Stomach (tissue), 9 donors: ENCODE measurements around the gene PNPLA3. TPM values are rescaled to one million over a fixed set of nuclear protein-coding genes. Genes with fewer than 3 reads are reported as not detected.
A peak's percentile ranks its signal among the peaks of the same experiment; 100 is the strongest.

Experiments
- DNase-seq, 2 donors: peaks; one replicate each; pipeline versions ENCODE4 v3.0.0 to v3.0.0-alpha.2; 2013 to 2019
- H3K27ac ChIP-seq, 5 donors: fragments of 200-600 bp in 4 of 5; sonication (generic) in 4 of 5; one replicate each; pipeline ENCODE4 v1.5.1; 2013 to 2019; ENCODE audit warnings: mild to moderate bottlenecking in 1 of 5, moderate library complexity in 1 of 5
- H3K27me3 ChIP-seq, 3 donors: fragments of 200-600 bp; sonication (generic); one replicate each; pipeline ENCODE4 v1.5.1; 2017 to 2019; ENCODE audit warnings: mixed run types in 1 of 3
- H3K36me3 ChIP-seq, 4 donors: fragments of 200-600 bp; sonication (generic); 1 replicate in 3 of 4; 2 replicates in 1 of 4; pipeline ENCODE4 v1.5.1; 2016 to 2019
- H3K4me1 ChIP-seq, 4 donors: fragments of 200-600 bp; sonication (generic); one replicate each; pipeline ENCODE4 v1.5.1; 2016 to 2019
- H3K4me3 ChIP-seq, 4 donors: fragments of 200-600 bp; sonication (generic) in 3 of 4; one replicate each; pipeline ENCODE4 v1.5.1; 2016 to 2019; ENCODE audit warnings: mild to moderate bottlenecking in 1 of 4
- H3K9me3 ChIP-seq, 4 donors: fragments of 200-600 bp; sonication (generic); one replicate each; pipeline ENCODE4 v1.5.1; 2016 to 2019
- EP300 ChIP-seq: sonication (generic); formaldehyde crosslinking; IDR thresholded peaks from one replicate; pipeline ENCODE4 v1.6.1; 2017; ENCODE audit warnings: antibody characterized with exemption
- POLR2A ChIP-seq, 4 donors: fragments of 450-650 bp; IDR thresholded peaks; one replicate each; pipeline ENCODE4 v1.6.1; 2016; ENCODE audit warnings: antibody characterized with exemption in 4 of 4, control low read depth in 2 of 4, mild to moderate bottlenecking in 1 of 4, moderate library complexity in 1 of 4
- POLR2AphosphoS5 ChIP-seq, 3 donors: sonication (generic); formaldehyde crosslinking; IDR thresholded peaks; one replicate each; pipeline ENCODE4 v1.6.1; 2016; ENCODE audit warnings: antibody characterized with exemption in 3 of 3
- WGBS, 5 donors: extraction: QIAGEN DNeasy Blood & Tissue Kit in 3 of 5; methylation state at CpG; one replicate each; pipeline versions ENCODE4 v1.1.5 to v1.1.7; 2013 to 2018; 5-methylcytosine and 5-hydroxymethylcytosine counted together
- intact Hi-C: fragments of 100-400 bp; cut with DNase I; formaldehyde crosslinking; loops from one replicate; pipeline ENCODE4 v1.15.1; 2023; ENCODE audit warnings: low total_unique reads
- polyA plus RNA-seq, 3 donors: library from polyadenylated mRNA; stranded (reverse); fragments of 200-250 nt; gene quantifications; one replicate each; pipeline ENCODE4 v1.2.3, GENCODE V29; 2013
- total RNA-seq, 5 donors: library from RNA; depleted of rRNA; stranded (reverse); fragments of >200 nt; gene quantifications; one replicate each; pipeline versions ENCODE4 v1.1.0 to v1.2.3, GENCODE V29; 2014 to 2016
- TF ChIP-seq, protein P1 (sequence below), 7 experiments: fragments of 450-650 bp in 4 of 7; fragments of 200-600 bp in 3 of 7; sonication (generic) in 3 of 7; IDR thresholded peaks; one replicate each; pipeline ENCODE4 v1.5.1; 2016 to 2019; ENCODE audit warnings: antibody characterized with exemption in 7 of 7, control low read depth in 2 of 7, mild to moderate bottlenecking in 1 of 7
- donor health status: healthy with polysubstance abuse.
- donor health status: Bipolar disorder and iron deficiency.
- donor health status: healthy.

The PNPLA3 gene
- total and polyA plus RNA-seq, 8 donors, result 0.12 to 0.73 (median 0.47) TPM; not detected in 4

DNA sequence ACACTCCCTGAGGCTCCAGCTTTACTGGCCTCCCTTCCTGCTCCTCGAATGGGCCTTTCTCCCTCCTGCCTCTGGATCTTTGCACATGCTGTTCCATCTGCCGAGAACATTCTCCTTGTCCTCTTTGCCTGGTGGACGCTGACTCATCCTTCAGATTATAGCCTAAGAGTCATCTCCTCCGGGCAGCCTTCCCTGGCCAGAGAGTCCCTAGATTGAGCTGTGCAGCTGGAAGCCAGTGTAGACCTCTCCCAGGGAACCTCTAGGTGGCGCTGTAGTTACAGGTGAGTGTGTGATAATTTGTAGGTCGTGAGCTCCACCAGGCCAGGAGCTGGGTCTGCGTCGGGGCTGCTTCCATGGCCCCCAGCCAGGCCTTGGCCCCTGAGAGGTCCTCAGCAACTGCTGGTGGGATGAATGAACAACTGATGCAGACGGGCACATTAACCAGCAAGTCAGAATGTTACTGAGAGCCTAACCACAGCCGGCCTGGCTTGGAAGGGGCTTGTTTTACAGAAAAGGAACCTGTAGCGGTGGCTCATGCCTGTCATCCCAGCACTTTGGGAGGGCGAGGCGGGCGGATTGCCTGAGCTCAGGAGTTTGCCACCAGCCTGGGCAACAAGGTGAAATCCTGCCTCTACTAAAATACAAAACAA is 40.5 kb upstream of the PNPLA3 start:
- no peaks in the 10 kb centered on the region for H3K4me1 ChIP-seq
- TF ChIP-seq POLR2A (IDR thresholded peaks at IDR 0.05), result no peak
- TF ChIP-seq, protein P1, sequence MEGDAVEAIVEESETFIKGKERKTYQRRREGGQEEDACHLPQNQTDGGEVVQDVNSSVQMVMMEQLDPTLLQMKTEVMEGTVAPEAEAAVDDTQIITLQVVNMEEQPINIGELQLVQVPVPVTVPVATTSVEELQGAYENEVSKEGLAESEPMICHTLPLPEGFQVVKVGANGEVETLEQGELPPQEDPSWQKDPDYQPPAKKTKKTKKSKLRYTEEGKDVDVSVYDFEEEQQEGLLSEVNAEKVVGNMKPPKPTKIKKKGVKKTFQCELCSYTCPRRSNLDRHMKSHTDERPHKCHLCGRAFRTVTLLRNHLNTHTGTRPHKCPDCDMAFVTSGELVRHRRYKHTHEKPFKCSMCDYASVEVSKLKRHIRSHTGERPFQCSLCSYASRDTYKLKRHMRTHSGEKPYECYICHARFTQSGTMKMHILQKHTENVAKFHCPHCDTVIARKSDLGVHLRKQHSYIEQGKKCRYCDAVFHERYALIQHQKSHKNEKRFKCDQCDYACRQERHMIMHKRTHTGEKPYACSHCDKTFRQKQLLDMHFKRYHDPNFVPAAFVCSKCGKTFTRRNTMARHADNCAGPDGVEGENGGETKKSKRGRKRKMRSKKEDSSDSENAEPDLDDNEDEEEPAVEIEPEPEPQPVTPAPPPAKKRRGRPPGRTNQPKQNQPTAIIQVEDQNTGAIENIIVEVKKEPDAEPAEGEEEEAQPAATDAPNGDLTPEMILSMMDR (IDR thresholded peaks at IDR 0.05), result peak in 3 of 7 experiments; percentile 28 to 34 (median 31)
- no peak overlapping the region for H3K4me3 ChIP-seq
- DNase-seq, result peak; percentile 37 to 81
- 36 to 45% (median 40%) methylated on average over 10 to 14 of the region's 14 CpGs for WGBS, 5 donors
- intact Hi-C loops, result no loop called here
- H3K36me3 ChIP-seq, result no peaks in the 10 kb centered on the region
- no peaks in the 10 kb centered on the region for H3K9me3 ChIP-seq
- no peak overlapping the region for H3K27ac ChIP-seq
- peaks cover 0 to 88% (median 15%) of the 10 kb centered on the region in 3 donors for H3K27me3 ChIP-seq

DNA sequence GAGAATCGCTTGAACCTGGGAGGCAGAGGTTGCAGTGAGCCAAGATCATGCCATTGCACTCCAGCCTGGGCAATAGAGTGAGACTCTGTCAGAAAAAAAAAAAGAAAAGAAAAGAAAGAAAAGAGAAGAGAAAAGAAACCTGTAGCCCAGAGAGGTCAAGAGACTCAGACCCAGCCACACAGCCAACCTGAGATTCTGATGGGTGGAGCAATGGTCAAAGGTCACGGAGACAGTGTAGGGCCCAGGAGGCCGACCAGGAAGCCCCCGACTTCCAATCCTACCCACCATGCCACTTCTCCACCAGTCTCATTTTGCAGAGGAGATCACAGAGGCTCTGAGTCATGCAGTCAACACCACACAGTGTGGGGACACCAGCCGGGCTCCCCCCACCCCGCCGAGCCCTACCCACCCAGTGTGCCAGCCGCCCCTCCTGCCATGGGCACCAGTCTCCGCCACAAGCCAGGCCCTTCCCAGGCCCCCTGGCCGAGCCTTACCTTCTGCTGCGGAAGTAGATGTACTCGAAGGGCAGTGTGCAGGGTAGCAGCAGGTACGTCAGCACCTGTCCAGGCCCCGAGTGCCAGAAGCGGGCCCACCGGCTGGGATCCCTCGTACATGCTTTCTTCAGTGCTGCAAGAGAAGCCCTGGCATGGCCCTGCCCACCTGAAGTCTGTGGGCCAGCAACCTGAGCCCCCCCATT is 39.7 kb upstream of the PNPLA3 start:
- no peaks in the 10 kb centered on the region for H3K4me1 ChIP-seq
- H3K27ac ChIP-seq, result no peak overlapping the region
- H3K4me3 ChIP-seq, result no peak overlapping the region
- DNase-seq, result no peak
- intact Hi-C loops, result no loop called here
- WGBS, 5 donors, result 80 to 85% (median 84%) methylated on average over 9 to 17 of the region's 17 CpGs
- H3K27me3 ChIP-seq, result peaks cover 0 to 88% (median 18%) of the 10 kb centered on the region in 3 donors
- TF ChIP-seq POLR2A (IDR thresholded peaks at IDR 0.05), result no peak
- no peak for TF ChIP-seq EP300
- TF ChIP-seq, protein P1 (IDR thresholded peaks at IDR 0.05), result no peak
- H3K9me3 ChIP-seq, result no peaks in the 10 kb centered on the region
- H3K36me3 ChIP-seq, result no peaks in the 10 kb centered on the region

DNA sequence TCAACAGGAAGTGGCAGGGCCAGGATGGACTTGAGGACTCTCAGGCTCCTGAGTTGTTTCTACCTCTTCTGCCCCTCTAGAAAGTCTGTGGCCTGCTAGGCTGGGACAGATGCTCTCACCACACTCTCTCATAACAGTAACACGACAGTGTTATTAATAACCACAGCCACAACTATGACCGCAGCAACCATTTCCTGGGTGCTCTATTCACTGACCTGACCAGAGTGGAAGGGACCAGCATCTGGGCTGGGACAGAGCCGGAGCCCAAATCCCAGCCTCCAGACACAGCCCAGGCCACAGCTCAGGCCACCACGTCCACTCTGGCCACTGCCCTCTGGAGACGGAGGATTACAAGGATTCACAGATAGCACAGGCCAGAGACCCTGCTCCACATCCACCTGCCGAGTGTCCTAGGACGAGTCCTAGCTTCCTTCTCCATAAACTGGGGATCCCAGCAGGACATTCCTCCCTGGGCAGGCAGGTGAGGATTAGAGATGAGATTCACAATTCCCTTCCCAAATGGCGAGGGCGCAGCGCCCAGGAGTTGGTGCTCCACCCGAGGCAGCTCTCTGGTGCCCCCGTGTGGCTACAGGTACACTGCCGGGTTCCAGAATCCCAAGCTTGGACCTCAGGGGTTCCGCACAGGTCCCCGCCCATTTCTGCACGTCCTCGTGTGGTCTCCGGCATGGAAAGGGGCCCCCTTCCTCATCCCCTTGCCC is 38.8 kb upstream of the PNPLA3 start:
- H3K27ac ChIP-seq, result no peak overlapping the region
- peaks cover 3 to 91% (median 27%) of the 10 kb centered on the region in 3 donors for H3K27me3 ChIP-seq
- H3K4me1 ChIP-seq, result no peaks in the 10 kb centered on the region
- peak; percentile 57 to 69 for DNase-seq
- H3K36me3 ChIP-seq, result no peaks in the 10 kb centered on the region
- no peak overlapping the region for H3K4me3 ChIP-seq
- no peaks in the 10 kb centered on the region for H3K9me3 ChIP-seq
- intact Hi-C loops, result no loop called here
- 19 to 31% (median 26%) methylated on average over 13 to 18 of the region's 18 CpGs for WGBS, 5 donors
- TF ChIP-seq POLR2A (IDR thresholded peaks at IDR 0.05), result no peak
- TF ChIP-seq EP300, result no peak
- TF ChIP-seq, protein P1 (IDR thresholded peaks at IDR 0.05), result peak in 4 of 7 experiments; percentile 43 to 74 (median 58)
- TF ChIP-seq POLR2AphosphoS5 (IDR thresholded peaks at IDR 0.05), result no peak

DNA sequence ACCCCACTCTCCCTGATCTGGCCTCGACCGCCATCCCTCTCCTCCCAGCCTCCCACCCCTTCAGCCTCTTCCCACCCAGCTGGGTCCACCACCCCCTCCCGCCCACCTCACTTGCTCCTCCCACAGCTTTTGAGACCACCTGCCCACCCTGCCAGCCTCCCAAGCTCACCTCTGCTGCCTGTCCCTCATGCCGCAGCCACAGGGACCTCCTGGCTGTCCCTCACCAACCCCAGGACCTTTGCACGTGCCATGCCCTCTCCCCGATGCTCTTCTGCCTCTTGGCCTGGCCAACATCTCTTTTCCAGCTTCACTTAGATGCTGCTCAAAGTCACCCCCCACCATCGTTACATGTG is 38.3 kb upstream of the PNPLA3 start:
- no peak for DNase-seq
- 63 to 72% (median 67%) methylated on average over 6 to 7 of the region's 7 CpGs for WGBS, 5 donors
- Histone ChIP-seq H3K9me3 (no peaks in the 10 kb centered on the region), H3K4me1 (no peaks in the 10 kb centered on the region), H3K27me3 (peaks cover 6 to 91% (median 32%) of the 10 kb centered on the region in 3 donors), H3K27ac (no peak overlapping the region), H3K36me3 (no peaks in the 10 kb centered on the region), H3K4me3 (no peak overlapping the region)
- TF ChIP-seq, protein P1 (IDR thresholded peaks at IDR 0.05), result peak in 1 of 7 experiments; percentile 7
- TF ChIP-seq POLR2A (IDR thresholded peaks at IDR 0.05), result no peak
- intact Hi-C loops, result no loop called here
